GM21723 (cell line): Measurements from ENCODE around the gene OPCML.

Source experiments
- ATAC-seq: cut with Tn5 transposase; IDR thresholded peaks from one replicate; pipeline ENCODE4 v1.9.1; 2021; ENCODE audit warnings: mild to moderate bottlenecking, moderate library complexity; ENCODE audit not compliant: unreplicated experiment

OPCML gene

DNA sequence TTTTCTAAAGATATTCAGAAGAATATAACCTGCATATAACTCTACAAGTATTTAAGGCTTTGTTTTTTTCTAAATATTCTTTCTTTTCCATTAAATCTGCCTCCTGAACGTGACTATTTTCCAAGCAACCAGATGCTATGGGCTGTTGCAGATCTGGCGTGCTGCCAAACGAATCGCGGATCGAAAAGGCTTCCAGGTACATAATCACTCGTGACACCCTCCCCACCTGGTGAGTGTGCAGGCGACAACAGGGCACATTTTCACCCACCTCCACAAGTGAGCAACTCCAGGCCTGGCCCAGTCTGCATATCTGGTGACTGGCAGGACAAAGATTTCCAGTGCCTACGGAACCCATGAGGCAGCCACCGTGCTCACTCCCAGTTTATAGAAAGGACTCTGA lies 660.1 kb downstream of the OPCML start:
- ATAC-seq = no peak

DNA sequence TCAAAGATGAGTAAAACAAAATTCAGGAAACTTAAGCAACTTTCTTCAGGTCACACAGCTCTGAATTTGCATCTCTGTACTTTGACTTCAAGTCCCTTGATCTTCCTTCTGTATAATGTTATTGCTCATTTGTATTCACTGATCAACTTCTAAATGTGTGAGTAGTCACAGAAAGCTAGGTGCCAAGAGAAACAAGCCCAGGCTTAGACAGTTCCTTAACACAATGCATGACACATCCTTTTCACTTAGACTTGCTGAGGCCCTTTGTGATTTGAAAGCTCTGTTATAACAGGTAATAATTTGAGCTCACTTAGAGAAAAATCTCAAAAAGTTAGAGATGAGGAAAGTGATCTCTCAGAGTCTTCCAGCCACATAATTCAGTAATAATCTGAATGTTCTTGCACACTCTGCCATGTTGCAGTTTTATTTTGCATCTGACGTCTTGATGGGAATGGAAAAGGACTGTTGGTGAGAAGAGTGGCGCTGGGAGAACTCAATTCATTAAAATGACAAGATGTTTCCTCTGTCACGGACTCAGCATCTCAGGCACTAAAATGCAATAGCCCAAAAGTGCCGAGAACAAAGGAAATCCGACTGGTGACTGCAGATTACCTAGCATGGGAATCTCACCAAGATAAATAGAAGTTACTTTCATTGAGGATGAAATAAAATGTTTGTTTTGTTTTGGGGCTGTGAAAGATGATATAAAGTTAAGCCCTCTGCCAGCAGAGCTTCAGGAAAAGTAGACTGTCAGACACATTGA lies 665.3 kb downstream of the OPCML start:
- no peak for ATAC-seq

DNA sequence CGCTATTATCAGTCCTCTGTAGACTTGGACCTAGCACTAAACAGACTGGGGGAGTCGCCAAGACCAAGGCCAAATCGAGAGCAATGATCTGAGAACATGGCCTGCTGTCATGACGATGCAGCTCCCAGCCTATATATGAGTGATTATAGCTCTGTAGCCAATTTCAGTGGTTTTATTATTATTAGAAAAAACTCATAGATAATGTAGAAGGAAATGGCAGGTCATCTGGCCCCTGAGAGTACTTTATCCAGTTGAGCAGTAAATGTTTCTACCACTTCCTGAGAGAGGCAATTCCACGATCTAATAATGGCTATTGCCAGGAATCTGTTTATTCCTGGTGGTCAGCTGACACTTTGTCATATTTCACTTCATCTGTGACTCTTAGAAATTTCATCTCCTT lies 666.7 kb downstream of the OPCML start:
- no peak for ATAC-seq

DNA sequence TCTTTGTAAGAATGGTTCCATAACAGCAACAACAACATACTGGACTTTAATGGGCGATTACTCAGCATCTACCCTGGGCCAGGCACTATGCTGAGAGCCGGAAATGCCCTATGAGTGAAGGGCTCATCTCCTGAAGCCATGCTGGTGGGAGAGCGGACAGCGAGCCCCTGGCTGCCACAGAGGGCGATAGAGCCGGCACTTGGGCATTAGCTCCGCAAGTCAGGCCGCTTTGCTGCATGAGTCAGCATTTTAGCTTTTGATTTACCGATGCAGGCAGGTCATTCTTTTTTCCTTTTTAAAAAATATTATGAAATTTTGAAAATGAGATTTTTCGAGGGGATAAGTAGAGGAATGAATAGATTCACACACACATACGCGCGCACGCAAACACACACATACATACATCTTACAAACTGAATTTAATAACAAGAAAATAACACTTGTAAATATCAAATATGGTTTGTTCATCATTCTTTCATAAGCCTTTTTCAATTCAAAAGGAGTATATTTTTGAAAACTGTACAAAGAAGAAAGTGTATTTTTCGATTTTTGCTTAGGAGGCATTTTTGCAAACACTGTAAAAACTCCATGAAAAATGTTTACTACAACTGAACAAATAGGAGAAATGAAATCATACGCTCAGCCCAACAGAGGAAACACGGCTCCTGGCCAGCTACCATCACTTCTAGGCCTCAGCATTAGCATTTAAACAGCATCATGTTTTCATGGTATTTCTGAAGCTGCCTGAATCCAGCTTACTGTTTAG lies 667.3 kb downstream of the OPCML start:
- ATAC-seq = no peak

DNA sequence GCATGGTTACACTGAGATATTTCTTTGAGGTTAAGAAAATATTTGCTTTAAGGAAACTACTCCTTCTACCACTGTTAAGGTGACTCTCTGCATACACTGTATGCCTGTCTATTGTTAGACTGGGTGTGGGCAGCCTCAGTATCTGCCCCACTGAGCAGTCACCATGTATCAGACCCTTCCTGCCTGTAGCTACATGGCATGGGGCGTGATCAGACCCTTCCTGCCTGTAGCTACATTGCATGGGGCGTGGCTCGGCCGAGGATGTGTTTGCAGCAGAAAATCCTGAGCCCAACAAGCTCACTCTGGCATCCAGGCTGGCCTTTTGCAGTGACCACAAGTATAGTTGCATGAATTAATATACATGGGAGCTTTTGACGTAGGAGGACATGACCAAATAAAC lies 669.4 kb downstream of the OPCML start:
- no peak for ATAC-seq

DNA sequence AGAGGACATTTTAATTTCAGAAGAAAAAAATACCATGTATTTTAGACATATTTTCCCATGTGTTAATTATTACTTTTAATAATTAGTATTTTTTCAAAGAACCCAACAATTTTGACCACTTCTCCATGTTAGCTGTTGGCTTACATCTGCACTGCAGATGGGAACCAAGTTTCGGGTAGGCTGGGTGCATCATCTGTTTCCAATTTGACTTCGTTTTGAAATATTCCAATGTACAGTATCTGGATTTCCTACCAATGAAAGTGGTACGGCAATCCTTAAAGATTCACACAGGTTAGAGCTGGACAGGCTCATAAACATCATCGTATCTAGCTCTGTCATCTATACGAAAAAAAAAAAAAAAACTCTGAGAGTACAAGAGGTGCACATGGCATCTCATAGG lies 670.2 kb downstream of the OPCML start:
- no peak for ATAC-seq

DNA sequence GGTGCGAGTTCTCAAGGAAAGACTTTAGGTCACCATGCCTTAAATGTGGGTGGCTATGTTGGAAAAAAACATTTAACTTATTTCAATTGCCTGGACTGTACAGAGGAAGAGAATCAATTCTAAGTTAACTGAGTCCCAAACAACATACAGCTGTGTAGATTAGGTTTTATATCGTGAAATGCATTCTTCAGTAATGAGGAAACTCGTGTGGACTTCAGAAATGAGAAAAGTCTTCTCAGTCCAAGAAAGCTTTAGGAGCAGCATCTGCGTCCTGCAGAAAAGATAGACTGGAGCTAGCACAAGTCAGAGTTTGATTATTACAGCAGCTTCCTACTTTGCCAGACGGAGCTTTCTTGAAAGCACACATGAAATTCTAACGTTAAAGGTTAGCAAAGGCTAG lies 673.0 kb downstream of the OPCML start:
- no peak for ATAC-seq

DNA sequence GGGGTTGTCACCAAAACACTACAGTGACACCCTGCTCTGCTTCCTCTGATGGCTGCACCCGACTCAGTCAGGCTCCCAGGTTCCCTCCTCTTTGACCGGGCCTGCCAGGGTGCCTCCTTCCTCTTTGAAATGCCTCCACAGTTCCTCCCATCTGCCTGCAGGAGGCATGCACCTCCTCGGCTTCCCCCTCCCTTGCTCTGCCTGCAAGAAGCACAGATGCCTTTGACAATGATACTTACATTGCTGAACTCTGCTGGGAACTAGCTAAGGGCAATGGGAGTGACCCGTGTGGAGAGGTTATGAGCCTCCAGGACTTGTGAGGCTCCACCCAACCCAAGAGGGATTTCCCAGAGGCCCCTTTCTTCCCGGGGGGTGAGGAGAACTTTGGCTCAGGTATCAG lies 674.1 kb downstream of the OPCML start:
- ATAC-seq = no peak

DNA sequence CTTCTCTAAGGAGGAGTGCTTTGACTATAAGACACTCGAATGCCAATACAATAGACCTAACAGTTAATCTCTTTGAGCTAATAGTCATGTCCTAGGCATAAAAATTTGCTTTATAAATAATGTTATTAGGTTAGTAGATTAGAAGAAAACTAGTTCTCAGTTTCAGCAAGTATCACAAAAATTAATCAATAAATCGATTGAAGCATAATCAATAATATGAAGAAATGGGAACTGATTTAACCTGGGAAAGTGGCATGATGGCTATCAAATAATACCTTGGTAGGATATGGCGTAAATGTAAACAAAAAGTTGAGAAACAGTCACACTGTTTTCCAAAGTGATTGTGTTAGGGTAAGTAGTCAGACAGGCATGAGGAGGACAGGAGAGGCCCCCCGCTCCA lies 676.3 kb downstream of the OPCML start:
- no peak for ATAC-seq

DNA sequence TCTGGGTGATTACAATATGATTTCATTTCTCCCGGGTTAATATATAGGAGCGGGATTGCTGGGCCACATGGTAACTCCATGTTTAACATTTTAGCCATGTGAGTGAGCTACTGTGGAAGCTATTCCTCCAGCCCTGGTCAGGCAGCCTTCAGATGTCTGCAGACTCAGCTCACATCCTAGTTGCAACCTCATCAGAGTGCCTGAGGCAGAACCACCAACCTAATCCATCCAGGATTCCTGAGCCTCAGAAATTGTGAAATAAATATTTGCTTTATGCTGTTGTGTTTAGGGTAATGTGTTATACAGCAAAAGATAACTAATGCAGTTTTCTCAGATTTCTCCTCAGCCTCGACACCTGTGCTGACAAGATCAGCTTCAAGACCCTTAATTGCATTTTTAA lies 676.8 kb downstream of the OPCML start:
- no peak for ATAC-seq

DNA sequence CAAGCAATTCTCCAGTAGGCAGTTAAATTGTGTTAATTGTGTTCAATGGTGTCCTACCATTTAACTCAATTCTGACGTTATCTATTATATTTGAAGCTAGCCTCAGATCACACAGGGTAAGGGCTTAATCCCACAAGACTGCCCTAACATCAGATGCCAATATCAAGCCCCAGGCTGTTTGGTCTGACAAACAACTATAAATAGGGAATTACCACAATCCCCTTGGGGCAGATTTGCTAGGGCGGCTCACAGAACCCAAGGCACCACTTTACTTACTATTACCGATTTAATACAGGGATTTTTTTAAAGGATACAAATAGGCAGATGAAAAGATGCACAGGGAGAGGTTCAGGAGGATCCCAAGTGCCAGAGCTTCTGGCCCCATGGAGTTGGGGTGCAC lies 678.4 kb downstream of the OPCML start:
- no peak for ATAC-seq

DNA sequence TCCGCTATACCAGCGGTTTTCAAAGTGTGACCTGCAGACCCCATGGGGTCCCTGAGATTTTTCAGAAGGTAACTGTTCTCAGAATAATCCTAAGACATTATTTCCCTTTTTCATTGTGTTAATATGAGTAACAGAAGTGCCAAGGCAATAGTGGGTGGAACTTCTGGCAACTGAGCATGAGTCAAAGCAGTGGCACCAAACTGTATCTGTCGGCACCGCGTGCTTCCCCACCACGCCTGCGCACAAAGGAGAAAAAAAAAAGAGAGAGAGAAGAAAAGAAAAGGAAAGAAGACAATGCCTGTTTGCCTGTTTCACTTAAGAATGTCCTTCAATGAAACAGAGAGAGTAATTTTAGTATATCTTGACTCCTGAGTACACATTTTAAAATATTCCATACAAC lies 679.9 kb downstream of the OPCML start:
- no peak for ATAC-seq

DNA sequence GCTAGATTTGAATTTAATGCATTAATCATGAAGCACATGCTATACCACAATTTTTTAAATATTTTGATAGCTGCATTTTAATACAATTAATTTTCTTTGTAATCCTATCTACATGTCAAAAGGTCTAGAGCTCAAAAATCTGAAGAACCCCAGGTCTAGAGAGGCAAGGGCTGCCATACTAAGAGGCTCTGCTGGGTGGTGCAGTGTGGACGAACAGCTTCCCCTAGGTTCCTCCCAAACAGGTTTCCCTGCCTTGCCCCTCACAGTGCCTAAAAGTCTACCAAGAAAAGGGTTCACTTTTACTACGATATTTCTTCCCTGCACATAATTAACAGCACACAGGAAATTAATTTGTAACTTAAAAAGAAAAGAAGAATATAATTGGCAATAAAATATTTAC lies 681.1 kb downstream of the OPCML start:
- no peak for ATAC-seq

DNA sequence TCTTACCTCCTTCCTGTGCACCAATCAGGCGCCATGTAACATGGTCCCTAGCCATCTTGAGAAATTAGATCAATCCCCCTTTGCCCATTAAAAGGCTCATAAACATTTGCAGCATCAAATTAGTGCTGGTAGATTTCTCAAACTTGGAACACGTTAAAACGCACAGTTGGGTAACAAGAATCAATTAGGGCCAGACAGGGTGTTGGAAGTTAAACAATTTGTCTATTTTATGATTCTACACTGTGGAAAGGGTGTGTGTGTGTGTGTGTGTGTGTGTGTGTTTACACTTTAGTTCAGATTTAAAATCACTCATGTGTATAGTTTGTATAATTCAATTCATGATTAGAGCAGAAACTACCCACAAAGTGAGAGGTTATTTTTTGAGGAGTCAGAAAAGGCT lies 682.0 kb downstream of the OPCML start:
- ATAC-seq = no peak

DNA sequence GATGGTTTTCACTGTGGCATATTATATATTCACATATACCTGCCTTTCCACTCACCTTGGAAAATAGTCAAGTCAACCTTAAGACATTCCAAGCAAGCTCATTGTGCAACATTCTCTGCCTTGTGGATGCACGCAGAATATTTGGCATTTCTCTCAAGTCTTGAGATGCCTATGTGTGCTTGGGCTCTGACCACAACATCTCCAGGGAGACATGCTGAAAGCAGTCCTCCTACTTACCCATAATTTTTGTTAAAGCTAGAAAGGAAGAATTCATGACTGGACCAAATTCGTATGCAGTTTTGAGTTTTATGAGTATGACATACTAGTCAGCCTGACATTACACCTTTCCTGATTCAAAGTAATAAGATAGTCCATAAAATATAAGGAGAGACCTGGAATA lies 684.0 kb downstream of the OPCML start:
- no peak for ATAC-seq

DNA sequence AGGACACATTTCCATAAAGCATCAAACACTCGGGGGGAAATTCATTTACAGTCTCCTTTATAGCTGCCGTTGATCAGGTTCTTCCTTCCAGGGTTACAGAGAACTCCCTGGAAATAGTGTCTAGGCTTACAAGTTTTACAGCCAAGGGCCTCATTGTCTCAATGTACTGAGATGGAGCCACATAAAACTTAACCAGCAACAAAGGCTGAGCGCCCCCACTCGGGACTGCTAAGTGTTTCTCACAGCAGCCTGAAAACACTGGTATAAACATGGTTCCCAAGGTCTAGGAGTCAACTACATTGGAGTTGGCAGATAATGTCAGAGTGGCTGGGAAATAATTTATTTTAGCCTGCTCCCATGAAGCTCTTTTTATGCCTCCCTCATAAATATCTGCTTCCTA lies 686.2 kb downstream of the OPCML start:
- no peak for ATAC-seq

DNA sequence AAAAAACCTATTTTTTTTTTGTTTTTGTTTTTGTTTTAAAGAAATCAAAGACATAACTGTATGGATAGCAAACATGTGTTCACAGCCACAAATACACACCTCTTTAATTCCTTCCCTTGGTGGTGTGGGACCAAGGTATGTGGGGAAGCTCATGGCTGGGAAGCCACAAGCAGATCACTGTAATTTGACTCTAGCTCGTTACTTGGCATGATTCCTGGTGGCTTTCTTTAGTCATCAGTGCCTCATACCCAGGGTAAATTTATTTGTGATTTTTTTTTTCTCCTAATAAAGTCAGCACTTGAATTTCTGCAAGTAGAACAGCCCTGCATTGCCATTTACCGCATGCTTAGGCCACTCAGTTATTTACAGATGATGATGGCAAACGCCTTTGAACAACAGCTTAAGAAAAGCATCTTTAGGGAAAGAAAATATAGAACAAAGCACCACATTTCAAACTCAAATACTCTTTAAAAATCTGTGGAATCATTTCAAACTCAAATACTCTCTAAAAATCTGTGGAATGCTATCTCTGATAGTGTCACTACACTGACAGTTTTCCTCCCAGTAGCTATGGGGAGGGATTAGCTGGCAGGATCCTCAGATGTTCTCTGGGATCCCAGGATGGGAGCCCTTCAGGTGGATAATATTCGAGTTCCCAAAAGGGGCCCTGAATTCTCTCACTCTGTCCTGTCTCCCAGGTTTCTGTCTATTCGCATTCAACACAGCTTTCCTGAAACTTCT lies 687.2 kb downstream of the OPCML start:
- no peak for ATAC-seq

DNA sequence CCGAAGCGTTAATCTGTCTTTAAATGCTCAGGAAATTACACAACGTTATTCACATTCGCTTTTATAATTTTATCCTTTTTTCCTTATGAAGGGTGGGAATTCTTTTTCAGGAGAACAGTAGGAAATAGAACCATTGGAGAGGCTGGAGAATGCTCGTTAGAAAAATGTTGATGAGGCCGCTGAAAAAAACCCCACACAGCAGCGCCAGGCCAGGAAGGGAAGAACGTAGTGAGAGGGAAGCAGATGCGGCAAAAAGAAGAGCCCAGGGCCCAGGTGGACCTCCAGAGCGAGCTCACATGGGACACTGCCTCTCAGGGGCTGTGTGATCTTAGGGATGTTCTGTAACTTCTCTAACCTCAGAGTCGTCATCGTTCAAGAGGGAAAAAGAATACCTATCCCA lies 691.6 kb downstream of the OPCML start:
- ATAC-seq = no peak

DNA sequence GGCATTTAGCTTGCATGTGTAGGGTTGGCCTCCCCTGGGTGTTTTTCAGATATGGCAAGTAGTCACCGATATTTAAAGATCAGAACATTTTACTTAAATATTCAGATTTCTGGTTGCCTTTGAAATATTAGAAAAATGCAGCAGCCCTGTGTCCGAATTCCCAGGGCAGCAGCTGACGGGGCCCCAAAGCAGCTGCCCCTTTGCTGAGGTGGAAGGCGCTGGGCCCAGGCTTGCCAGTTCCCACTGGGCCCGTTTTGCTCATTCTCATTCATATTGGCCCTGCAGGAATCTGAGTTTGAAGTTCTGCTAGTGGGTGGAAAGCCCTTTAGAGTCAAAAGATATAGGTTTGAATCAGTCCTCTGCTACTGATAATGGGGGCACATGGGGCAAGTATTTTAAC lies 692.1 kb downstream of the OPCML start:
- no peak for ATAC-seq

DNA sequence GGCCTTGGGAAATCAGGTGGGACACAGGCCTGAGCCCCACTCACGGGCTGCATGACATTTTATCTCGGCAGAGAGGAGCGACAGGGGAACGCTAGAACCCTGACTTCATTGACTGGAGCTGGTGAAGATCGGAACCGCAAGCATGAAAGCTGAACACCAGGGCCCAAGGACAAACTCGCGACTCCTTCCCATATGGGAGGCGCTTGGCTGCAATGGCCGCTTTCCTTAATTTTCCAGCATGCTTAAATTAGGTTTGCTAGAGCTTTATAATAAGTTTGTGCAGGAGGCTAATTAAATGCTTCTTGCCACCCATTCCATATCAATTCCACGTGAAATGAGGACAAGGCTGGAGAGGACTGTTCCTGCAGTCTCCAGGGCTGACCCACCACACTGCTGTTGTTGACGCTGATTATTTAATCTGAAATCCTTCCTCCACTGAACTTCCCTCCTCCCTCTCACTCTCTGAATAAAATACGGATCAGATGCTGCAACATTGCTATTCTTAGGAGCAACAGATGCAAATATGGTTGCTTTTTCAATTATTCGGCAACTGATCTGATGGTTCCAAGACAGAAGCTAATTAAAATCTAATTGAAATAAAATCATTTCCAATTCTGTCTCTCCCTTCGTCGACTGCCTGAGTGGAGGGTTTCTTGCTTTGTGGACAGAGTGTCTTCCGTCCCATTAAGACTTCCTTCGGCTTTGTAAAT lies 692.9 kb downstream of the OPCML start:
- ATAC-seq = no peak

DNA sequence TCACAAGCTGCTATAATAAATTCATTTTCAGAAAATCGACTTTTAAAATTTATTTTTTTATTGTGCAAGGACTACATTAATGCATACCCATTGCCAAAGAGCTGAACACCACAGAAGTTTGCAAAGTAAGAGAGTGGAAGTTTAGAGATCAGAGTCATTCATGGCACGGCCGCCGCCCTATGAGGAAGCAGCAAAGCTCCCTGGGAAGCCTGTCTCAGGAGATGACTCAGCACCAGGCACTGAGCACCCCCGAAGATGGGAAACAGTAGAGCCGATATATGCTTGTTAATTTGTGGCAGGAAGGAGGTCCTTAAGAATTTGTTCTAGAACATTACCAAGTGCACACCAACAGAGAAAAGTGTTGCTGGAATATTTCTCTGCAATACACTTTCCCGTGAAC lies 693.7 kb downstream of the OPCML start:
- no peak for ATAC-seq
